ENCODE results near the gene HCN2. TPM values are rescaled to one million over a fixed set of nuclear protein-coding genes. Genes with fewer than 3 reads are reported as not detected.

Gene HCN2
- total and polyA plus RNA-seq, 2 of the 8 experiments (the other 6 are each of a cell fraction or from before 2014, with no cell fraction given) = 1.0 to 4.0 TPM

DNA sequence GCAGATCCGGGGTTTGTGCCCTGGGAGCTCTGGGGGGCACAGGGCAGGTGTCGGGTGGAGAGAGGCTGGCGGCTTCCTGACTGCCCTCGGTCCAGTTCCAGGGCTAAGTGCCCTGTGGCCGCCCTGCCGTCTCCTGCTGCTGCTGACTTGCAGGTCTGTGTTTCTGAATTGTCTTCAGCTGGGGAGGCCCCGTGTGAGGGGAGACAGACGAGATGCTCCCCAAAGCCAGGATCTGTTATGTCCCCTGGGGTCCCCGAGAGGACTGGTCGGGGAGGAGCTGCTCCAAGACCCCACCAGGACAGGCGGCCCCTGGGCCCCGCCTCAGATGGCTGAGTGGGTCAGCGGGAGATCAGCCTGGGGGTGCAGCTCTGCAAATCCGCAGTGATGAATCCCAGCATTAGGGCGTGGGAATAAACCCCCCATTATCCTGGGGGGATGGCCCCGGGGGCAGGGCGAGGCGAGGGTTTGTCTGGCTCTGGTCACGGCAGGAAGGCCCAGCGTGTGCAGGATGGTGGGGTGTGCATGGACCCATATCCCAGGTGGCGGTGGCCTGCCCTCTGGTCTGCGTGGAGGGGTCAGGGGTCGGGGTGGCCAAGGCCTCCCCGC, 4.7 kb downstream of the HCN2 start (continued):
- TF ChIP-seq CHD7 (IDR thresholded peaks at IDR 0.05; ENCODE audit: insufficient replicate concordance, low read length) (no peak), CHD2 (IDR thresholded peaks at IDR 0.05; ENCODE audit: low read length) (no peak), SIRT6 (IDR thresholded peaks at IDR 0.05; ENCODE audit: low read length) (no peak), SUZ12 (IDR thresholded peaks at IDR 0.05; ENCODE audit: low read length) (no peak), EGR1 (IDR thresholded peaks at IDR 0.05; ENCODE audit: borderline replicate concordance, low read depth, low read length) (no peak), TEAD4 (IDR thresholded peaks at IDR 0.05; ENCODE audit: low read depth, low read length) (no peak)
